DOHH2 (cell line): ENCODE measurements around the gene OR4D5.

ENCODE experiments used
- H3F3A ChIP-seq: fragments of 200-600 bp; sonication (generic), shearing (Covaris generic); 2 replicates; pipeline ENCODE4 v1.6.0; 2016; ENCODE audit warnings: antibody characterized with exemption, mild to moderate bottlenecking; ENCODE audit not compliant: control insufficient read depth, insufficient read depth
- H3K27ac ChIP-seq: fragments of 200-600 bp; sonication (generic); 2 replicates; pipeline ENCODE4 v1.5.1; 2014; ENCODE audit warnings: low read depth, mild to moderate bottlenecking, low read length, moderate library complexity
- H3K27me3 ChIP-seq: fragments of 200-600 bp; sonication (generic); 2 replicates; pipeline ENCODE4 v1.6.1; 2014; ENCODE audit warnings: mild to moderate bottlenecking, low read length, mixed read lengths; ENCODE audit not compliant: control insufficient read depth
- H3K36me3 ChIP-seq: fragments of 200-600 bp; sonication (generic); 2 replicates; pipeline ENCODE4 v1.6.1; 2014; ENCODE audit warnings: mild to moderate bottlenecking, low read length, moderate library complexity, mixed read lengths; ENCODE audit not compliant: control insufficient read depth
- H3K4me1 ChIP-seq: fragments of 200-600 bp; sonication (generic); 2 replicates; pipeline ENCODE4 v1.6.1; 2014; ENCODE audit warnings: mild to moderate bottlenecking, low read length, mixed read lengths; ENCODE audit not compliant: control insufficient read depth
- H3K4me2 ChIP-seq: fragments of 200-600 bp; sonication (generic); 2 replicates; pipeline ENCODE4 v1.6.0; 2014; ENCODE audit warnings: mild to moderate bottlenecking, low read length, moderate library complexity
- H3K4me3 ChIP-seq: fragments of 200-600 bp; sonication (generic); 2 replicates; pipeline ENCODE4 v1.5.1; 2014; ENCODE audit warnings: mild to moderate bottlenecking, low read length, mixed read lengths
- H3K79me2 ChIP-seq: fragments of 200-600 bp; sonication (generic); 2 replicates; pipeline ENCODE4 v1.6.1; 2014; ENCODE audit warnings: mild to moderate bottlenecking, low read length, mixed read lengths; ENCODE audit not compliant: control insufficient read depth
- H3K9me2 ChIP-seq: fragments of 200-600 bp; sonication (generic); replicated peaks from 2 replicates; pipeline ENCODE4 v1.6.1; 2014; ENCODE audit warnings: mild to moderate bottlenecking, low read length, mixed read lengths; ENCODE audit not compliant: control insufficient read depth
- H3K9me3 ChIP-seq: fragments of 200-600 bp; sonication (generic); 2 replicates; pipeline ENCODE4 v1.6.1; 2014; ENCODE audit warnings: antibody characterized with exemption, low read length, mixed read lengths; ENCODE audit not compliant: control insufficient read depth, insufficient read depth
- H4K20me1 ChIP-seq: fragments of 200-600 bp; sonication (generic); 2 replicates; pipeline ENCODE4 v1.6.0; 2014; ENCODE audit warnings: low read depth, mild to moderate bottlenecking, antibody characterized with exemption, low read length, moderate library complexity; ENCODE audit not compliant: control insufficient read depth, insufficient read depth
- EZH2phosphoT487 ChIP-seq: fragments of 200-600 bp; sonication (generic); IDR thresholded peaks from 2 replicates; pipeline ENCODE4 v1.6.1; 2017; ENCODE audit warnings: borderline replicate concordance, mild to moderate bottlenecking, antibody characterized with exemption, low read length, moderate library complexity, mixed read lengths
- TF ChIP-seq, protein P1 (sequence below): fragments of 200-600 bp; sonication (generic); IDR thresholded peaks from one replicate; pipeline ENCODE4 v1.5.1; 2014; ENCODE audit warnings: antibody characterized with exemption, mild to moderate bottlenecking, low read depth, low read length; ENCODE audit not compliant: poor library complexity, severe bottlenecking

Gene OR4D5

DNA sequence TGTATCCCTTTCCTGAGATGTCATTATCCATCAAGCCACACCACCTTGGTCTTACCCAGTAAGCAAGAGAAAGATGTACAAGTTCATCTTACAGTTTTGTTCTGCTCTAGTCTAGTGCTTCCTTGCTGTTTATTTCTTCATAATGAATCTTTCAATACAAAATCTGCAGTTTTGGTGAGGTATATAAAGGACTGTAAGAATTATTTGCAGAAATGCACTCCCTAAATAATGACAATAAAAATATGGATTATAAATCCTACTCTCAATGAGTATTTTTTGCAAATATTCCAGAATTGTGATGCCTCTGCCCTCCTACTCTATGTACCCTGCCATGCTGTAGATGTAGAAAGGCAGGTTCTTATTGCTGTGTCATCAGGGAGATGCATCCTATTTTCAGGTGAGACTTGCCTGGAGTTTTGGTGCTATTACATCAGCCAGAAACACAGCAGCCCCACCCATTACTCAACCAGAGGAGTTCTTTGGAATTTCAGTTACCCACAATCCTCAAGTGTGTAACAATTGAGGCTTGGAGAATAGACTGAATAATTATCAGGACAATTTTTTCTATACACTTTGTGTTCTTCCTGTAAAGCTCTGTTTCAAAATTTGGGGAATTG lies 38.4 kb downstream of the OR4D5 start, which contains the start of gene OR10S1:
Gene OR10S1 (minus strand): TSS at position 51 of the 617 bp plus-strand sequence. CDS start 117 bp downstream, outside the sequence.
- no peaks in the 10 kb centered on the region for H3K27me3 ChIP-seq
- TF ChIP-seq, protein P1, sequence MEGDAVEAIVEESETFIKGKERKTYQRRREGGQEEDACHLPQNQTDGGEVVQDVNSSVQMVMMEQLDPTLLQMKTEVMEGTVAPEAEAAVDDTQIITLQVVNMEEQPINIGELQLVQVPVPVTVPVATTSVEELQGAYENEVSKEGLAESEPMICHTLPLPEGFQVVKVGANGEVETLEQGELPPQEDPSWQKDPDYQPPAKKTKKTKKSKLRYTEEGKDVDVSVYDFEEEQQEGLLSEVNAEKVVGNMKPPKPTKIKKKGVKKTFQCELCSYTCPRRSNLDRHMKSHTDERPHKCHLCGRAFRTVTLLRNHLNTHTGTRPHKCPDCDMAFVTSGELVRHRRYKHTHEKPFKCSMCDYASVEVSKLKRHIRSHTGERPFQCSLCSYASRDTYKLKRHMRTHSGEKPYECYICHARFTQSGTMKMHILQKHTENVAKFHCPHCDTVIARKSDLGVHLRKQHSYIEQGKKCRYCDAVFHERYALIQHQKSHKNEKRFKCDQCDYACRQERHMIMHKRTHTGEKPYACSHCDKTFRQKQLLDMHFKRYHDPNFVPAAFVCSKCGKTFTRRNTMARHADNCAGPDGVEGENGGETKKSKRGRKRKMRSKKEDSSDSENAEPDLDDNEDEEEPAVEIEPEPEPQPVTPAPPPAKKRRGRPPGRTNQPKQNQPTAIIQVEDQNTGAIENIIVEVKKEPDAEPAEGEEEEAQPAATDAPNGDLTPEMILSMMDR, result no peak
- TF ChIP-seq EZH2phosphoT487, result no peak
- H3K9me3 ChIP-seq, result no peaks in the 10 kb centered on the region

GRCh38 chr11:123979311-123979710 lies 39.9 kb downstream of the OR4D5 start:
- H3K4me1 ChIP-seq, result no peaks in the 10 kb centered on the region
- H3K9me2 ChIP-seq, result no peaks in the 10 kb centered on the region
- H3F3A ChIP-seq, result no peaks in the 10 kb centered on the region
- H3K9me3 ChIP-seq, result no peaks in the 10 kb centered on the region
- no peak for TF ChIP-seq EZH2phosphoT487
- TF ChIP-seq, protein P1, result no peak
- no peaks in the 10 kb centered on the region for H3K27me3 ChIP-seq
- no peak overlapping the region for H3K4me3 ChIP-seq
- H3K27ac ChIP-seq, result no peak overlapping the region
- no peaks in the 10 kb centered on the region for H4K20me1 ChIP-seq
- H3K79me2 ChIP-seq, result no peaks in the 10 kb centered on the region
- H3K4me2 ChIP-seq, result no peak overlapping the region
- H3K36me3 ChIP-seq, result no peaks in the 10 kb centered on the region

More for the DNA sequence above, 38.4 kb downstream of the OR4D5 start, which contains the start of gene OR10S1:
- H3K79me2 ChIP-seq, result no peaks in the 10 kb centered on the region
- H3K27ac ChIP-seq, result no peak within 1 kb of the TSS
- H3K4me3 ChIP-seq, result no peak within 1 kb of the TSS
- no peak within 1 kb of the TSS for H3K4me2 ChIP-seq
- H3K36me3 ChIP-seq, result no peaks in the 10 kb centered on the region
- H3F3A ChIP-seq, result no peaks in the 10 kb centered on the region
- H3K4me1 ChIP-seq, result no peaks in the 10 kb centered on the region
- no peaks in the 10 kb centered on the region for H3K9me2 ChIP-seq
- no peaks in the 10 kb centered on the region for H4K20me1 ChIP-seq
